DMS114 treated with DMSO at 0.1 percent for 48 hours (cell line): ENCODE results near the gene AKR1B15.

Source experiments
- DNase-seq: peaks from one replicate; lab custom pipeline; 2025; ENCODE audit not compliant: unreplicated experiment; lab: John Stamatoyannopoulos, UW

Gene AKR1B15

DNA sequence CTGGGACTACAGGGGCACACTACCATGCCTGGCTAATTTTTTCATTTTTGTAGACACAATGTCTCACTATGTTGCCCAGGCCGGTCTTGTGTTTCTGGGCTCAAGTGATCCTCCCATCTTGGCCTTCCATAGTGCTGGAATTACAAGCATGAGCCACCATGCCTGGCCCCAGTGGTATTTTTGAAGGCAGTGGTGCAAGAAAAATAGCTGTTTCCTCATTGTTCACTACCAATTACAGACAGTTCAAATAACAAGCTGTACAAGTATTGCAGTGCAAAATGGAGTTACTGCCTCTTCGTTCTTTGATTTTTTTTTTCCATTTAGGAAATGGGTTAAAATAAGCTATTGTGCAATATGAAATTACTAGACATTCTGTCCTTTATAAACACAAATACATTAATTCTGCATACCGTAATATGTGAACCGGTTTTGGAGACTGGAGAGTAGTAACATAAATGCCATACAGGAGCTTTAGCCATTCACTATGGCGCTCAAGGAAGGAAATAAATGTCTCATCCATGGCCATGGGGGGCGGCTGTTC lies 62.8 kb downstream of the AKR1B15 start:
- no peak for DNase-seq

DNA sequence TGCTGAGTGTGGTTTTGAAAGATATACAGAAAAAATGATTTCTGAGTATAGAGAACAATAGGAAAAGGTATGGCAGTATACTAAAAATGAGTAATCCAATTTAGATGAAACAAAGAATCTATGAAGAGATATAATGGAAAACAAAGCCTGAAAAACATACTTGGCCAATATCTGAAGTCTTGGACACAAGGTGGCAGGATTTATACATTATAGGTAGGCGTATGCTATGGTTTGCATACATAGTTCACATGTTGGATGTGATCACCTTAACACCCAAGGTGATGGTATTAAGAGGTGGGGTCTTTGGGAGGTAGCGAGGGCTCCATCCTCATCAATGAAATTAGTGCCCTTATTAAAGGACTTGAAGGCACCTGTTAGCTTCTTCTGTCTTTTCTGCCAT lies 63.3 kb downstream of the AKR1B15 start:
- DNase-seq: no peak

GRCh38 chr7:134613623-134614347 lies 64.9 kb downstream of the AKR1B15 start:
- no peak for DNase-seq

GRCh38 chr7:134616611-134617010 lies 67.7 kb downstream of the AKR1B15 start:
- no peak for DNase-seq

GRCh38 chr7:134618756-134619530 lies 70.0 kb downstream of the AKR1B15 start:
- no peak for DNase-seq

GRCh38 chr7:134619627-134620331 lies 70.9 kb downstream of the AKR1B15 start:
- DNase-seq: no peak

DNA sequence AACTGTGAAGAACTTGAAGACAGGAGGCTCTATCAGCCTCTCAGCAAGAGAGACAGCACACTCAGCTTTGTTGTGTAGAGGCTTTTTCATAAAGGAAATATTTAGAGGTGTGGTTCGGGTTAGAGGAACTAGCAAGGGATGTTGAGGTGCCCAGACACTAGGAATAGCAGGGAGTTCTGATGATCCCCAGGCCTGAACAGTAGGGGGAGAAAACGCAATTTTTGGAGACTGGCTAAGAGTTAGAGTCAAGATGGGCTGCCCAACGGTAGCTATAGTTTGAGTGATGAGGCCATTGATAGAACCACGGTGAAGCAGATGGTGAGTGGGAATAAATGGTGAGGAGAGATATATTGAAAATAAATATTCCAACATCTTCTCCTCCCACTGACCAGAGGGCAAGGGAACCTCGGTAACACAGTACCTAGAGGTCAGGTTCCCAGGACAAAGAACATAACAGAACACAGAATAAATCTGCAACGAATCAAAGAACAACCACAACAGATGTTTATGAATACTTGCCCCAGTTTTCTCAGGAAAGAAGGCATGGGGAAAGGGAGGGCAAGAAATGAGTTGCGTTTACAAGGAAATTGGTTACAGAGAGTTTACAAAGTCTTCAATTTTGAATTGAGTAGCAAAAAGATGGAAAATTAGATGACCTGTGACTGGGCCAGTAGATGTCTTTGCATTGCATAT lies 73.5 kb downstream of the AKR1B15 start:
- no peak for DNase-seq

GRCh38 chr7:134623193-134623592 lies 74.3 kb downstream of the AKR1B15 start:
- no peak for DNase-seq

DNA sequence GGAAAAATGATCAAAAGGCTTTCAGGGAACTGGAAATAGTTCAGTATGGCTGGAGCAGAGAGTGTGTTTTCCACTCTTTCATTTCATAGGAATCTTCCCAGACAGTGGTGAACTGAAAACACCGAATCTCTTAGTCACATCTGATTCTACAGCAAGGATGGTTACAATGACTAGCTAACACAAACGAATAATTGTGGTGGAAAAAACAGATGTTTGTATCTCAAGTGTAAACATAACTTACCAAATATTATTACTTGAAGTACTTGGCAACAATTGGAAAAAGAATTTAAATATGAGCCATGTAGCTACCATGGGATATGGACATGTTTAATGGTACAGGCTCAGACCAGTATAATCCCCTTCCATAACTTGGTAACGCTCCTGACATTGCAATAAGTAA lies 76.6 kb downstream of the AKR1B15 start:
- no peak for DNase-seq

DNA sequence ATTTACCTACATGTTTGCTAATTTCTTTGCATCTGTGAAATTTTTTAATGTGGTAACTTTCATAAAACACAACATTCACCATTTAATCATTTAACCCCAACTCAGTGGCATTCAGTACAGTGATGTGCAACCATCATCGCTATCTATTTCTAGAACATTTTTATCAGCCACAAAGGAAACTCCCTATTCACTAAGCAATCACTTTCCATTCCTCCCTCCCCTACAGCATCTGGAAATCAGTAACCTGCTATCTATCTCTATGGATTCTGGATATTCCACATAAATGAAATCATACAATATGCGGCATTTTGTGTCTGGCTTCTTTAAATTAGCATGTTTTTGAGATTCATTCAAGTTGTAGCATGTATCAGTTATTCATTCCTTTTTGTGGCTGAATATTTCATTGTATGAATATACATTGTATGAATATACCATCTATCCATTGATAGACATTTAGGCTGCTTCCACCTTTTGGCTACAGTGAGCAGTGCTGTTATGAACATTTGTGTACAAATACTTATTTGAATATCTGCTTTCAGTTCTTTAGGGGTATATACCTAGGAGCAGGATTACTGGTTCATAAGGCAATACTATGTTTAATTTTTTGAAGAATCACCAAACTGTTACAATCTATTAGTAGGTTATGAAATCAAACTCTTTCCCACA lies 78.3 kb downstream of the AKR1B15 start:
- DNase-seq: no peak

- no peak for DNase-seq
Measured at GRCh38 chr7:134627775-134628153, 78.9 kb downstream of the AKR1B15 start.

- no peak for DNase-seq
Measured at GRCh38 chr7:134629445-134629844, 80.5 kb downstream of the AKR1B15 start.
